Ovary (tissue), 1 donor: ENCODE data around the gene SSUH2.

Experiments used
- EP300 ChIP-seq: sonication (generic); formaldehyde crosslinking; IDR thresholded peaks from one replicate; pipeline ENCODE4 v1.6.1; 2017; ENCODE audit warnings: antibody characterized with exemption
- POLR2A ChIP-seq: fragments of 450-650 bp; IDR thresholded peaks from one replicate; pipeline ENCODE4 v1.6.1; 2017; ENCODE audit warnings: antibody characterized with exemption, mild to moderate bottlenecking, moderate library complexity

DNA sequence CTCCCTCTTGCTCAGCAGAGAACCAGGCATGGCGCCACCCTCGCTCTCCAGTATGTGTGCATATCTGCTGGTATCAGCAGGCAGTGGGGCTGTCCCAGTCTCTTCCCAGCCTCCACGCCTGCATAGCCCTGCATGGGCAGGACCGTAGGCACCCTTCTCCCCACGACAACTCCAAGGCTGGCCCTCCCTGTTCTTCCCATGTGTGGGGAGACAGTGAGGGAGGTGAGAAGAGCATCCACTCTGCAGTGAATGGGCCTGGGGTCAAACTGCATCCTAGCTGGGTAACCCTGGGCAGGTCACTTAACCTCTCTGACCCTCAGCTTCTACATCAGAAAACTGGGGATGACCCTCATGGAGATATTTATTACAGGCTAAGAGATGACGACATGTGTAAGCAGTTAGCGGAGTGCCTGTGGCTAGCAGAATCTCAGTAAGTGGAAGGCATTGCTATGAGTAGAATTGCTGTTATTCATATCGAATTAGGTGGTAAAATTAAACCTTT is 13.3 kb upstream of the SSUH2 start:
- no peak for TF ChIP-seq POLR2A
- no peak for TF ChIP-seq EP300
